ENCODE data around the gene PRSS36. TPM values are rescaled to one million over a fixed set of nuclear protein-coding genes. Genes with fewer than 3 reads are reported as not detected.

The PRSS36 gene
- total RNA-seq, 1 donor from 2014 or later = 0.34 TPM

- Mint-ChIP-seq H3K27me3 (ENCODE audit: insufficient read depth) (no peaks in the 10 kb centered on the region), H3K4me1 (ENCODE audit: low read depth) (peaks cover 84% of the 10 kb centered on the region)
Measured at GRCh38 chr16:31189412-31189778, 39.5 kb upstream of the PRSS36 start.

GRCh38 chr16:31188450-31189411 is 38.9 kb upstream of the PRSS36 start:
- intact Hi-C loops (cut with micrococcal nuclease) = no loop called here
- peaks cover 88% of the 10 kb centered on the region for H3K36me3 Mint-ChIP-seq (ENCODE audit: low read depth)
- no peaks in the 10 kb centered on the region for H3K9me3 Mint-ChIP-seq
- H3K27ac Mint-ChIP-seq = peak overlapping the region; percentile 70
- peaks cover 88% of the 10 kb centered on the region for H3K4me1 Mint-ChIP-seq (ENCODE audit: low read depth)
- no peak for DNase-seq (ENCODE audit: low spot score)
- peak overlapping the region; percentile 34 for H3K4me3 Mint-ChIP-seq
- H3K27me3 Mint-ChIP-seq (ENCODE audit: insufficient read depth) = no peaks in the 10 kb centered on the region

More at GRCh38 chr16:31189412-31189778, 39.5 kb upstream of the PRSS36 start:
- Mint-ChIP-seq H3K36me3 (ENCODE audit: low read depth) (peaks cover 84% of the 10 kb centered on the region), H3K27ac (peak overlapping the region; percentile 70), H3K9me3 (no peaks in the 10 kb centered on the region), H3K4me3 (peak overlapping the region; percentile 34)
- no peak for DNase-seq (ENCODE audit: low spot score)
- intact Hi-C loops (cut with micrococcal nuclease) = no loop called here

GRCh38 chr16:31187808-31188189 is 37.9 kb upstream of the PRSS36 start:
- Mint-ChIP-seq H3K4me1 (ENCODE audit: low read depth) (peaks cover 92% of the 10 kb centered on the region), H3K27ac (no peak overlapping the region), H3K9me3 (no peaks in the 10 kb centered on the region), H3K4me3 (no peak overlapping the region), H3K27me3 (ENCODE audit: insufficient read depth) (no peaks in the 10 kb centered on the region), H3K36me3 (ENCODE audit: low read depth) (peaks cover 90% of the 10 kb centered on the region)
- DNase-seq (ENCODE audit: low spot score) = no peak
- intact Hi-C loops (cut with micrococcal nuclease) = no loop called here

GRCh38 chr16:31186930-31187807 is 37.3 kb upstream of the PRSS36 start:
- intact Hi-C loops (cut with micrococcal nuclease) = no loop called here
- peaks cover 97% of the 10 kb centered on the region for H3K4me1 Mint-ChIP-seq (ENCODE audit: low read depth)
- no peak for DNase-seq (ENCODE audit: low spot score)
- H3K36me3 Mint-ChIP-seq (ENCODE audit: low read depth) = peaks cover 95% of the 10 kb centered on the region
- H3K27ac Mint-ChIP-seq = peak overlapping the region; percentile 27
- H3K27me3 Mint-ChIP-seq (ENCODE audit: insufficient read depth) = no peaks in the 10 kb centered on the region
- no peaks in the 10 kb centered on the region for H3K9me3 Mint-ChIP-seq
- no peak overlapping the region for H3K4me3 Mint-ChIP-seq

GRCh38 chr16:31186176-31186575 is 36.3 kb upstream of the PRSS36 start:
- Mint-ChIP-seq H3K27me3 (ENCODE audit: insufficient read depth) (no peaks in the 10 kb centered on the region), H3K27ac (peak overlapping the region; percentile 62), H3K36me3 (ENCODE audit: low read depth) (peaks cover 95% of the 10 kb centered on the region), H3K4me3 (peak overlapping the region; percentile 68), H3K9me3 (no peaks in the 10 kb centered on the region), H3K4me1 (ENCODE audit: low read depth) (peaks cover 95% of the 10 kb centered on the region)
- intact Hi-C loops (cut with micrococcal nuclease) = no loop called here
- DNase-seq (ENCODE audit: low spot score) = no peak

GRCh38 chr16:31185339-31185738 is 35.5 kb upstream of the PRSS36 start:
- Mint-ChIP-seq H3K4me1 (ENCODE audit: low read depth) (peaks cover 87% of the 10 kb centered on the region), H3K27ac (peak overlapping the region; percentile 20), H3K36me3 (ENCODE audit: low read depth) (peaks cover 90% of the 10 kb centered on the region), H3K4me3 (peak overlapping the region; percentile 10), H3K27me3 (ENCODE audit: insufficient read depth) (no peaks in the 10 kb centered on the region), H3K9me3 (no peaks in the 10 kb centered on the region)
- intact Hi-C loops (cut with micrococcal nuclease) = no loop called here
- no peak for DNase-seq (ENCODE audit: low spot score)

- no peak for DNase-seq (ENCODE audit: low spot score)
- Mint-ChIP-seq H3K4me1 (ENCODE audit: low read depth) (peaks cover 82% of the 10 kb centered on the region), H3K27ac (peak overlapping the region; percentile 77), H3K4me3 (peak overlapping the region; percentile 10), H3K36me3 (ENCODE audit: low read depth) (peaks cover 88% of the 10 kb centered on the region), H3K9me3 (no peaks in the 10 kb centered on the region), H3K27me3 (ENCODE audit: insufficient read depth) (no peaks in the 10 kb centered on the region)
- intact Hi-C loops (cut with micrococcal nuclease) = loop anchor here (5.0 kb wide), 1 partner anchor 82 kb away; no protein-coding TSS in a partner anchor
Measured at GRCh38 chr16:31184888-31185287, 35.0 kb upstream of the PRSS36 start.

- H3K27ac Mint-ChIP-seq = peak overlapping the region; percentile 83
- H3K4me1 Mint-ChIP-seq (ENCODE audit: low read depth) = peaks cover 76% of the 10 kb centered on the region
- peak overlapping the region; percentile 98 for H3K4me3 Mint-ChIP-seq
- DNase-seq (ENCODE audit: low spot score) = no peak
- peaks cover 77% of the 10 kb centered on the region for H3K36me3 Mint-ChIP-seq (ENCODE audit: low read depth)
- intact Hi-C loops (cut with micrococcal nuclease) = loop anchor here (5.0 kb wide), 1 partner anchor 84 kb away; no protein-coding TSS in a partner anchor
- no peaks in the 10 kb centered on the region for H3K27me3 Mint-ChIP-seq (ENCODE audit: insufficient read depth)
- H3K9me3 Mint-ChIP-seq = no peaks in the 10 kb centered on the region
Measured at GRCh38 chr16:31183432-31184428, 33.9 kb upstream of the PRSS36 start.

GRCh38 chr16:31182391-31182790 is 32.5 kb upstream of the PRSS36 start:
- H3K27me3 Mint-ChIP-seq (ENCODE audit: insufficient read depth) = no peaks in the 10 kb centered on the region
- H3K27ac Mint-ChIP-seq = peak overlapping the region; percentile 72
- H3K4me1 Mint-ChIP-seq (ENCODE audit: low read depth) = peaks cover 71% of the 10 kb centered on the region
- intact Hi-C loops (cut with micrococcal nuclease) = loop anchor here (5.0 kb wide), 1 partner anchor 85 kb away; no protein-coding TSS in a partner anchor
- no peak for DNase-seq (ENCODE audit: low spot score)
- H3K9me3 Mint-ChIP-seq = no peaks in the 10 kb centered on the region
- peak overlapping the region; percentile 98 for H3K4me3 Mint-ChIP-seq
- peaks cover 64% of the 10 kb centered on the region for H3K36me3 Mint-ChIP-seq (ENCODE audit: low read depth)

- Mint-ChIP-seq H3K36me3 (ENCODE audit: low read depth) (peaks cover 52% of the 10 kb centered on the region), H3K4me1 (ENCODE audit: low read depth) (peaks cover 67% of the 10 kb centered on the region), H3K27ac (peak overlapping the region; percentile 99), H3K4me3 (peak overlapping the region; percentile 98), H3K9me3 (no peaks in the 10 kb centered on the region), H3K27me3 (ENCODE audit: insufficient read depth) (no peaks in the 10 kb centered on the region)
- DNase-seq (ENCODE audit: low spot score) = no peak
- intact Hi-C loops (cut with micrococcal nuclease) = loop anchor here (1.0 to 5.0 kb wide), 4 partner anchors 19 to 688 kb away; partner anchors contain the start of gene ZNF843
Measured at GRCh38 chr16:31181102-31181830, 31.4 kb upstream of the PRSS36 start.

- Mint-ChIP-seq H3K27me3 (ENCODE audit: insufficient read depth) (no peaks in the 10 kb centered on the region), H3K4me1 (ENCODE audit: low read depth) (peaks cover 54% of the 10 kb centered on the region), H3K36me3 (ENCODE audit: low read depth) (peaks cover 40% of the 10 kb centered on the region), H3K27ac (peak within 1 kb of the TSS; percentile 99), H3K9me3 (no peaks in the 10 kb centered on the region), H3K4me3 (peak within 1 kb of the TSS; percentile 98)
- DNase-seq (ENCODE audit: low spot score) = peak; percentile 88
- intact Hi-C loops (cut with micrococcal nuclease) = loop anchor here (1.0 to 5.0 kb wide), 13 partner anchors 38 to 697 kb away; partner anchors contain the start of genes ARMC5, BCKDK, ITGAX and KAT8
Measured at GRCh38 chr16:31179747-31180459, 30.0 kb upstream of the PRSS36 start, which contains the start of gene FUS. FUS (plus strand) TSS chr16:31180139; CDS start chr16:31180215, 76 bp downstream.
